BLaER1 (cell line): ENCODE measurements around the gene MAP7D2.

Experiments used
- H3K27ac ChIP-seq: shearing (Covaris generic); formaldehyde crosslinking; 2 replicates; pipeline ENCODE4 v1.8.1; 2022
- H3K27me3 ChIP-seq: shearing (Covaris generic); formaldehyde crosslinking; 2 replicates; pipeline ENCODE4 v1.8.1; 2022
- H3K36me3 ChIP-seq: shearing (Covaris generic); formaldehyde crosslinking; 2 replicates; pipeline ENCODE4 v1.8.1; 2022
- H3K4me1 ChIP-seq: shearing (Covaris generic); formaldehyde crosslinking; 2 replicates; pipeline ENCODE4 v1.8.1; 2022
- H3K4me2 ChIP-seq: shearing (Covaris generic); formaldehyde crosslinking; 2 replicates; pipeline ENCODE4 v1.8.1; 2022
- H3K4me3 ChIP-seq: shearing (Covaris generic); formaldehyde crosslinking; 2 replicates; pipeline ENCODE4 v1.8.1; 2022
- H3K9ac ChIP-seq: shearing (Covaris generic); formaldehyde crosslinking; 2 replicates; pipeline ENCODE4 v1.8.1; 2022
- H3K9me3 ChIP-seq: shearing (Covaris generic); formaldehyde crosslinking; 2 replicates; pipeline ENCODE4 v1.8.1; 2022
- H4K20me1 ChIP-seq: shearing (Covaris generic); formaldehyde crosslinking; 2 replicates; pipeline ENCODE4 v1.8.1; 2022
- Cebpa-rat ChIP-seq: shearing (Covaris generic); IDR thresholded peaks from 2 replicates; pipeline ENCODE4 v1.8.1; 2022

Gene MAP7D2

GRCh38 chrX:19960913-19961312 is 155.8 kb downstream of the MAP7D2 start:
- Histone ChIP-seq H3K9me3 (no peaks in the 10 kb centered on the region), H3K27me3 (no peaks in the 10 kb centered on the region), H3K4me2 (no peak overlapping the region), H3K36me3 (peaks cover 10% of the 10 kb centered on the region), H3K9ac (no peak overlapping the region), H4K20me1 (no peaks in the 10 kb centered on the region), H3K4me3 (no peak overlapping the region), H3K4me1 (no peaks in the 10 kb centered on the region), H3K27ac (no peak overlapping the region)
- no peak for TF ChIP-seq Cebpa-rat

- Histone ChIP-seq H3K9me3 (no peaks in the 10 kb centered on the region), H3K27ac (no peak overlapping the region), H3K4me2 (no peak overlapping the region), H3K27me3 (no peaks in the 10 kb centered on the region), H4K20me1 (no peaks in the 10 kb centered on the region), H3K4me1 (no peaks in the 10 kb centered on the region), H3K4me3 (no peak overlapping the region), H3K36me3 (0 out of 2 replicates have a peak, but pooled peaks cover 5% of the 10 kb centered on the region), H3K9ac (no peak overlapping the region)
- TF ChIP-seq Cebpa-rat: no peak
Observed at GRCh38 chrX:19958552-19959486, 157.9 kb downstream of the MAP7D2 start.

DNA sequence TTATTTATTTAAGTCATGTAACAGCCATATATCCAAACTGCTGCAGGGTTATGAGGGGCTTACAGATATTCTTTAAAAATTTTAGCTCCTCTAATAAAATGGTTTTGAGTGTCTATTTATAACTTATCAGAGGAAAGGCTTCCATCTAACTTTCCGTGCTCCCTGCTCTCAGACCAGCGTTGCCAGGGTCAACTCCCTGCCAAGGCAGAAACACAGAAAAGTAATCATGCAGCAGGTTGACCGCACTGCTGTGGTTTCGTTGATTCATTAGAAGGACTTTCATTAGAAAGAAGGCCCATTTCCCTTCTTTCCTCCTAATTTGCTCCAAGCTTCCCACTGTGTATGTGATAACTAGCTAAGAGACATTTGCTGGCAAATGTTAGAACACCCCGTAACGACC is 159.8 kb downstream of the MAP7D2 start:
- Histone ChIP-seq H3K27me3 (no peaks in the 10 kb centered on the region), H3K36me3 (no peaks in the 10 kb centered on the region; the same call in 1 of the 2 replicates), H3K27ac (no peak overlapping the region), H3K4me1 (no peaks in the 10 kb centered on the region), H4K20me1 (no peaks in the 10 kb centered on the region), H3K4me3 (no peak overlapping the region), H3K4me2 (no peak overlapping the region), H3K9ac (no peak overlapping the region), H3K9me3 (no peaks in the 10 kb centered on the region)
- TF ChIP-seq Cebpa-rat: no peak
